Ishikawa (cell line): ENCODE results near the gene DPH1.
A peak's percentile ranks its signal among the peaks of the same experiment; 100 is the strongest.

ENCODE experiments used
- CEBPB ChIP-seq: IDR thresholded peaks from 2 replicates; pipeline ENCODE4 v1.6.1; 2012
- CREB1 ChIP-seq: IDR thresholded peaks from 2 replicates; pipeline ENCODE4 v1.6.1; 2012; ENCODE audit warnings: low read depth
- EGR1 ChIP-seq: IDR thresholded peaks from 2 replicates; pipeline ENCODE4 v1.6.1; 2012
- EP300 ChIP-seq: IDR thresholded peaks from 2 replicates; pipeline ENCODE4 v1.6.1; 2012; ENCODE audit warnings: borderline replicate concordance
- FOXM1 ChIP-seq: IDR thresholded peaks from 2 replicates; pipeline ENCODE4 v1.6.1; 2012; ENCODE audit warnings: low read depth, borderline replicate concordance
- NFIC ChIP-seq: IDR thresholded peaks from 2 replicates; pipeline ENCODE4 v1.6.1; 2012
- RAD21 ChIP-seq: IDR thresholded peaks from 2 replicates; pipeline ENCODE4 v1.6.1; 2012; ENCODE audit warnings: low read depth
- REST ChIP-seq: IDR thresholded peaks from 2 replicates; pipeline ENCODE4 v1.6.1; 2012; ENCODE audit warnings: low read depth, mild to moderate bottlenecking
- TCF12 ChIP-seq: IDR thresholded peaks from 2 replicates; pipeline ENCODE4 v1.6.1; 2012; ENCODE audit warnings: low read depth
- TEAD4 ChIP-seq: IDR thresholded peaks from 2 replicates; pipeline ENCODE4 v1.6.1; 2012
- YY1 ChIP-seq: IDR thresholded peaks from 2 replicates; pipeline ENCODE4 v1.6.1; 2012; ENCODE audit warnings: low read depth
- ZBTB7A ChIP-seq: IDR thresholded peaks from 2 replicates; pipeline ENCODE4 v1.6.1; 2012; ENCODE audit warnings: low read depth
- TF ChIP-seq, protein P1 (sequence below): IDR thresholded peaks from 2 replicates; pipeline ENCODE4 v1.6.1; 2012
- TF ChIP-seq, protein P2 (sequence below): IDR thresholded peaks from 2 replicates; pipeline ENCODE4 v1.6.1; 2012

The DPH1 gene

GRCh38 chr17:2057175-2057759 lies 27.3 kb downstream of the DPH1 start:
- TF ChIP-seq ZBTB7A, result no peak
- no peak for TF ChIP-seq EGR1
- no peak for TF ChIP-seq REST

GRCh38 chr17:2057760-2058585 lies 28.0 kb downstream of the DPH1 start:
- TF ChIP-seq FOXM1, result no peak
- TF ChIP-seq ZBTB7A, result no peak
- TF ChIP-seq TEAD4, result no peak
- TF ChIP-seq NFIC, result no peak
- TF ChIP-seq, protein P1, sequence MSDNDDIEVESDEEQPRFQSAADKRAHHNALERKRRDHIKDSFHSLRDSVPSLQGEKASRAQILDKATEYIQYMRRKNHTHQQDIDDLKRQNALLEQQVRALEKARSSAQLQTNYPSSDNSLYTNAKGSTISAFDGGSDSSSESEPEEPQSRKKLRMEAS, result no peak
- no peak for TF ChIP-seq CREB1
- TF ChIP-seq, protein P2, sequence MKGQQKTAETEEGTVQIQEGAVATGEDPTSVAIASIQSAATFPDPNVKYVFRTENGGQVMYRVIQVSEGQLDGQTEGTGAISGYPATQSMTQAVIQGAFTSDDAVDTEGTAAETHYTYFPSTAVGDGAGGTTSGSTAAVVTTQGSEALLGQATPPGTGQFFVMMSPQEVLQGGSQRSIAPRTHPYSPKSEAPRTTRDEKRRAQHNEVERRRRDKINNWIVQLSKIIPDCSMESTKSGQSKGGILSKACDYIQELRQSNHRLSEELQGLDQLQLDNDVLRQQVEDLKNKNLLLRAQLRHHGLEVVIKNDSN, result no peak
- TF ChIP-seq EGR1, result no peak
- no peak for TF ChIP-seq TCF12
- no peak for TF ChIP-seq RAD21

GRCh38 chr17:2058586-2059546 lies 28.9 kb downstream of the DPH1 start:
- TF ChIP-seq ZBTB7A (no peak), RAD21 (peak; percentile 45; the same call in 1 of the 2 replicates)
- TF ChIP-seq, protein P2, result no peak

- TF ChIP-seq RAD21 (no peak), YY1 (no peak), CEBPB (no peak), EP300 (no peak)
Observed at GRCh38 chr17:2059547-2060384, 29.8 kb downstream of the DPH1 start.

DNA sequence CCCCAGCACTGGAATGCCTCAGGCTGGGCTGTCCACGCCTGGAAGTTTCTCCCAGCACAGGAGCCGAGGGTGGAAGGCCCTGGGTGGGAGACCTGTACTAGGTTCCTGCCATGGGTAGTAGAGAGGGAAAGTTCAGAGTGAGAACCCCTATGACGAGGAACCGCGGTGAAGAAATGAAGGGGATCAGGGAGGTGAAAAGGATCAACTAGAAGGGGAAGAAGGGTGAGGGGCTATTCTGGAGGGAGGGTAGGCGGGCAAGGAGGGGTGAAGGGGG lies 30.4 kb downstream of the DPH1 start:
- TF ChIP-seq CREB1, result no peak
- no peak for TF ChIP-seq REST
- no peak for TF ChIP-seq RAD21
- TF ChIP-seq TEAD4, result no peak

DNA sequence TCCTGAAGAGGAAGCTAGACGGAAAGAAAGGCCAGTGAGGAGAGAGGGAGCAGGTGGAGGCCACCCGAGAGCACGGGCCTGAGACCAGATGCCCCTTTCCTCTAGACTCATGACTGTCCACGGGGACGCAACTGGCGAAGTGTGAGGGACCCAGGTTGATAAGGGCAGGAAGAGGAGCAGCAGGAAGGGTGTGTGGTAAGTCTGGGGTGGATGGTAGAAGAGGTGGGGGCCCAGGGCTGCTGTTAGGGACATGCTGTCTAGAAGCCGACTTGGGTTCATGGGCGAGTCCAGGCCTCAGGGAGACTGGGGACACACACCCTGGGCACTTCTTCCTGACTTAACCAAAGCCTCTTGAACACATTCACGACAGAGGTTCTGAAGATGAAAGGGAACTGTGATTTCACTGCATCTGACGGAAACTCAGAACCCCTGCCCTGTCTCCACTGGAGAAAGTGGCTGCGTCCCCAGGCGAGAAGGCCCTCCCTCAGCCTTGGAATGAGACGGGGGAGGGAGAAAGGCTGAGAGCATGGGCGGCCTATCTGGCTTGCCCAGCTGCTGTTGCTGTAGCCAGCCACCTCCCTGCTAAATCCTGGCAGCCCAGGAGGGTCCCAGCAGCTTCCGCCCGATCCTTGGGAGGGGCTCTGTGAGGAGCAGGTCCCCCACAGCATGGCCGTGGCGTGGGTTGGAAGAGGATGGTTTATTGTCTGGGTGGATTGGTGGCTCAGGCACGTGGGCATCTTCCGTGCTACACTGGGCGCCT lies 30.9 kb downstream of the DPH1 start:
- TF ChIP-seq EGR1 (no peak), CREB1 (no peak)
- TF ChIP-seq, protein P1, result no peak
